HG03378 (cell line): ENCODE results near the gene CUL9.

Source experiments
- ATAC-seq: cut with Tn5 transposase; IDR thresholded peaks from one replicate; pipeline ENCODE4 v1.9.1; 2021; ENCODE audit warnings: mild to moderate bottlenecking, moderate library complexity; ENCODE audit not compliant: unreplicated experiment

The CUL9 gene

GRCh38 chr6:43269273-43270007 is 87.4 kb downstream of the CUL9 start:
- ATAC-seq: no peak

- ATAC-seq: no peak
Measured at GRCh38 chr6:43271103-43271815, 89.3 kb downstream of the CUL9 start.

GRCh38 chr6:43271944-43272343 is 89.9 kb downstream of the CUL9 start:
- ATAC-seq: no peak

- no peak for ATAC-seq
Measured at GRCh38 chr6:43273707-43274106, 91.7 kb downstream of the CUL9 start.
